ENCODE measurements around the gene VRK3.

VRK3 gene

GRCh38 chr19:49938662-49939061, 86.5 kb downstream of the VRK3 start:
- DNase-seq (ENCODE audit: extremely low spot score, insufficient read length, low read depth) (no peak), FAIRE-seq (no peak)

GRCh38 chr19:49937750-49938381, 87.3 kb downstream of the VRK3 start:
- FAIRE-seq (peak; percentile 65), DNase-seq (ENCODE audit: extremely low spot score, insufficient read length, low read depth) (peak; percentile 51)

GRCh38 chr19:49936549-49936948, 88.6 kb downstream of the VRK3 start:
- DNase-seq (ENCODE audit: extremely low spot score, insufficient read length, low read depth) (no peak), FAIRE-seq (no peak)

GRCh38 chr19:49933643-49934042, 91.5 kb downstream of the VRK3 start:
- FAIRE-seq (no peak), DNase-seq (ENCODE audit: extremely low spot score, insufficient read length, low read depth) (no peak)

GRCh38 chr19:49932731-49933131, 92.4 kb downstream of the VRK3 start:
- FAIRE-seq (no peak), DNase-seq (ENCODE audit: extremely low spot score, insufficient read length, low read depth) (no peak)

GRCh38 chr19:49932041-49932451, 93.1 kb downstream of the VRK3 start:
- no peak for FAIRE-seq
- no peak for DNase-seq (ENCODE audit: extremely low spot score, insufficient read length, low read depth)

- no peak for FAIRE-seq
Observed at GRCh38 chr19:49931293-49932040, 93.7 kb downstream of the VRK3 start.

GRCh38 chr19:49930483-49931011, 94.6 kb downstream of the VRK3 start:
- FAIRE-seq (no peak), DNase-seq (ENCODE audit: extremely low spot score, insufficient read length, low read depth) (no peak)

More at GRCh38 chr19:49931293-49932040, 93.7 kb downstream of the VRK3 start:
- no peak for DNase-seq (ENCODE audit: extremely low spot score, insufficient read length, low read depth)

- DNase-seq (ENCODE audit: extremely low spot score, insufficient read length, low read depth) (peak; percentile 89), FAIRE-seq (peak; percentile 98)
Observed at GRCh38 chr19:49929611-49930482, 95.3 kb downstream of the VRK3 start.

GRCh38 chr19:49929121-49929610, 96.0 kb downstream of the VRK3 start, which contains the start of the genes ATF5 and NUP62:
Gene ATF5, plus strand, starts transcription at chr19:49929205. Its CDS starts 1,646 bp downstream, at chr19:49930851.
Gene NUP62, minus strand, starts transcription at chr19:49929504. Its CDS starts 19,697 bp downstream, at chr19:49909807.
- FAIRE-seq (no peak), DNase-seq (ENCODE audit: extremely low spot score, insufficient read length, low read depth) (peak; percentile 91)

- DNase-seq (ENCODE audit: extremely low spot score, insufficient read length, low read depth) = no peak
Observed at GRCh38 chr19:49927526-49928264, 97.5 kb downstream of the VRK3 start.

GRCh38 chr19:49926515-49926914, 98.7 kb downstream of the VRK3 start:
- no peak for FAIRE-seq
- DNase-seq (ENCODE audit: extremely low spot score, insufficient read length, low read depth) = no peak

More at GRCh38 chr19:49927526-49928264, 97.5 kb downstream of the VRK3 start:
- no peak for FAIRE-seq

Data from GM18507 (cell line).